Ascending aorta (tissue), 2 donors: ENCODE results near the gene PHLDB2. TPM values are rescaled to one million over a fixed set of nuclear protein-coding genes. Genes with fewer than 3 reads are reported as not detected.

Experiments used
- DNase-seq, 2 donors: peaks; one replicate each; pipeline ENCODE4 v3.0.0-alpha.2; 2019; ENCODE audit warnings: low spot score in 2 of 2
- H3K27ac ChIP-seq, 2 donors: fragments of 200-600 bp; sonication (generic); one replicate each; pipeline ENCODE4 v1.5.1; 2016 to 2017; ENCODE audit warnings: mild to moderate bottlenecking in 1 of 2
- H3K27me3 ChIP-seq: fragments of 200-600 bp; sonication (generic); one replicate; pipeline ENCODE4 v1.5.1; 2017
- H3K36me3 ChIP-seq, 2 donors: fragments of 200-600 bp; sonication (generic); one replicate each; pipeline ENCODE4 v1.5.1; 2016
- H3K4me1 ChIP-seq, 2 donors: fragments of 200-600 bp; sonication (generic); one replicate each; pipeline ENCODE4 v1.5.1; 2016 to 2017; ENCODE audit warnings: mild to moderate bottlenecking in 1 of 2
- H3K4me3 ChIP-seq, 2 donors: fragments of 200-600 bp; sonication (generic); one replicate each; pipeline ENCODE4 v1.5.1; 2016 to 2017; ENCODE audit warnings: mild to moderate bottlenecking in 1 of 2
- H3K9me3 ChIP-seq, 2 donors: fragments of 200-600 bp; sonication (generic); one replicate each; pipeline ENCODE4 v1.5.1; 2016
- intact Hi-C: fragments of 100-400 bp; cut with DNase I; formaldehyde crosslinking; loops from one replicate; pipeline ENCODE4 v1.15.1; 2023
- total RNA-seq: library from RNA; depleted of rRNA; stranded (reverse); fragments of >200 nt; gene quantifications from one replicate; pipeline ENCODE4 v1.1.0, GENCODE V29; 2016
- TF ChIP-seq, protein P1 (sequence below), 3 experiments: fragments of 200-600 bp in 2 of 3; fragments of 450-650 bp in 1 of 3; sonication (generic) in 2 of 3; IDR thresholded peaks; one replicate each; pipeline ENCODE4 v1.5.1; 2016 to 2019; ENCODE audit warnings: antibody characterized with exemption in 3 of 3, mild to moderate bottlenecking in 1 of 3, moderate library complexity in 1 of 3

The PHLDB2 gene
- total RNA-seq, 1 donor from 2014 or later, result 58.6 TPM

DNA sequence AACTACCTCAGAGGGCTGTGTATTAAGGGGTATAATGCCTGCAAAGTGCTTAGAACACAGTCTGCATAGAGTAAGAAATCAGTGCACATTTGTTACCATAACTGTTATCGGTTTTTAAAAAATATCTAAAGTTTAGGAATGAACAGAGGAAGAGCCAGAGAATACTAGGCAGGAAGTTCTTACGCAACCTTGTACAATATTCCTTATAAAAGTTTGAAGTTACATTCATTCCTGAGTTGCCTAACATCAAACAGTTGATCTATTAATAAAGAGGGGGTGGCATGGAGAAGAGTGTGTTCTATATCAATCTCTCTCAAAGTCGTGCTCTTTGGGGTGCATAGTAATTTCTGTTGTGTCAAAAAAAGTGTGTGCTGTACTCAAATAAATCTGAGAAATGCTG, 22.0 kb upstream of the PHLDB2 start:
- no peak for DNase-seq
- TF ChIP-seq, protein P1, sequence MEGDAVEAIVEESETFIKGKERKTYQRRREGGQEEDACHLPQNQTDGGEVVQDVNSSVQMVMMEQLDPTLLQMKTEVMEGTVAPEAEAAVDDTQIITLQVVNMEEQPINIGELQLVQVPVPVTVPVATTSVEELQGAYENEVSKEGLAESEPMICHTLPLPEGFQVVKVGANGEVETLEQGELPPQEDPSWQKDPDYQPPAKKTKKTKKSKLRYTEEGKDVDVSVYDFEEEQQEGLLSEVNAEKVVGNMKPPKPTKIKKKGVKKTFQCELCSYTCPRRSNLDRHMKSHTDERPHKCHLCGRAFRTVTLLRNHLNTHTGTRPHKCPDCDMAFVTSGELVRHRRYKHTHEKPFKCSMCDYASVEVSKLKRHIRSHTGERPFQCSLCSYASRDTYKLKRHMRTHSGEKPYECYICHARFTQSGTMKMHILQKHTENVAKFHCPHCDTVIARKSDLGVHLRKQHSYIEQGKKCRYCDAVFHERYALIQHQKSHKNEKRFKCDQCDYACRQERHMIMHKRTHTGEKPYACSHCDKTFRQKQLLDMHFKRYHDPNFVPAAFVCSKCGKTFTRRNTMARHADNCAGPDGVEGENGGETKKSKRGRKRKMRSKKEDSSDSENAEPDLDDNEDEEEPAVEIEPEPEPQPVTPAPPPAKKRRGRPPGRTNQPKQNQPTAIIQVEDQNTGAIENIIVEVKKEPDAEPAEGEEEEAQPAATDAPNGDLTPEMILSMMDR (IDR thresholded peaks at IDR 0.05), result no peak
- intact Hi-C loops, result no loop called here
- Histone ChIP-seq H3K4me1 (no peaks in the 10 kb centered on the region), H3K36me3 (no peaks in the 10 kb centered on the region), H3K4me3 (no peak overlapping the region), H3K27me3 (no peaks in the 10 kb centered on the region), H3K27ac (no peak overlapping the region), H3K9me3 (no peaks in the 10 kb centered on the region)

DNA sequence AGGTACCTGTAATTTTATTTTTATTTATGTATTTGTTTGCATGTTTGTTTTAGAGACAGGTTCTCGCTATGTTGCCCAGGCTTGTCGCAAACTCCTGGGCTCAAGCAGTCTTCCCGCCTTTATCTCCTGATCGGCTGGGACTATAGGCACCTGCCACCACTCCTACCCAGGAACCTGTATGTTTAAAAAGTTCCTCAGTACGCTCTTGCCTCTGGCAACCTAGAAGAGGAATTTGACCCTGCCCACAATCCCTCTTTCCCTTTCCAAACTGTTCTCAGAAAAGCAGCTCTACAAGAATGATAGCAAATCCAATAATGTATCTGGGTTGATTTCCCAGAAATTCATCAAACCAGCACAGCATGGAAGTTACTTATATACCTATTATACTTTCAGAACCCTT, 20.9 kb upstream of the PHLDB2 start:
- DNase-seq, result no peak
- Histone ChIP-seq H3K4me3 (no peak overlapping the region), H3K27me3 (no peaks in the 10 kb centered on the region), H3K4me1 (no peaks in the 10 kb centered on the region), H3K36me3 (no peaks in the 10 kb centered on the region), H3K9me3 (no peaks in the 10 kb centered on the region), H3K27ac (no peak overlapping the region)
- intact Hi-C loops, result no loop called here
- TF ChIP-seq, protein P1 (IDR thresholded peaks at IDR 0.05), result no peak

DNA sequence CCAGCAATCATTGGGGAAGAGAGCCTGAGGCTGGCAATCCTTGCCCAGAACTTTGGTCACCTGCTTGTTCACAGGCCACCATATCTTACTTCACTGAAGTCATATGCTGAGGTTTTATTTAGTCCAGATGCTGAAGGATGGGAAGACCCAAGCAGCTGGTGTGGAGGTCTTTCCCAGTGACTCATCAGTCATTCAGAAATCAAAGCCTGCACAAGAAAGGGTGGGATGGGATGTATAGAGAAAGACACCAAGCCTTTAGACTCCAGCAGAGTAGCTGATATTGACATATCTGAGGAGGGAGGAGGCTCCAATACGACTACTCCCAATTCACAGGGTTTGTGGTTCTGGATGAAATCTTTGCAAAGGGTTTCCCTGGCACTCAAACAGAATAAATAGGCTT, 13.0 kb upstream of the PHLDB2 start:
- TF ChIP-seq, protein P1 (IDR thresholded peaks at IDR 0.05), result no peak
- H3K36me3 ChIP-seq, result no peaks in the 10 kb centered on the region
- no peaks in the 10 kb centered on the region for H3K27me3 ChIP-seq
- H3K9me3 ChIP-seq, result no peaks in the 10 kb centered on the region
- H3K4me3 ChIP-seq, result no peak overlapping the region
- H3K4me1 ChIP-seq, result no peaks in the 10 kb centered on the region
- intact Hi-C loops, result no loop called here
- no peak overlapping the region for H3K27ac ChIP-seq
- no peak for DNase-seq

DNA sequence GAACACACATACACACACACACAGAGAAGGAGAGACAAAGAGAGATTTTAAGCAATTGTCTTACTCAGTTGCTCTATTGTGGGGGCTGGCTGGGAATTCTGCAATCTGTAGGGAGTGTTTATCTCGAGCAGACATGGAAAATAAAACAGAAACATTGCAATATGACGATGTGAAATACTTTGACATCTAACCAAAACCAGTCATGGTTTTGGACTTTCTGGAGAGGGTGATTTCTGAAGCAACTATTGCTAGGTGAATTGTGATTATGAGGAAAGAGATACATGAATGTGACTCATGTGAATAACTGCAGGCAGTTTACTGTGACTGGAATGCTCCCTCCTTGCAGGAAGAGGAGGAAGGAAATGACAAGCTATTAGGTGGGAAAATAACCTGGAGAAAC, 12.3 kb upstream of the PHLDB2 start:
- no peak for DNase-seq
- Histone ChIP-seq H3K4me1 (peaks cover 0 to 2% of the 10 kb centered on the region in 2 donors), H3K27me3 (no peaks in the 10 kb centered on the region), H3K9me3 (no peaks in the 10 kb centered on the region), H3K4me3 (no peak overlapping the region), H3K36me3 (no peaks in the 10 kb centered on the region), H3K27ac (no peak overlapping the region)
- intact Hi-C loops, result no loop called here
- TF ChIP-seq, protein P1 (IDR thresholded peaks at IDR 0.05), result no peak

DNA sequence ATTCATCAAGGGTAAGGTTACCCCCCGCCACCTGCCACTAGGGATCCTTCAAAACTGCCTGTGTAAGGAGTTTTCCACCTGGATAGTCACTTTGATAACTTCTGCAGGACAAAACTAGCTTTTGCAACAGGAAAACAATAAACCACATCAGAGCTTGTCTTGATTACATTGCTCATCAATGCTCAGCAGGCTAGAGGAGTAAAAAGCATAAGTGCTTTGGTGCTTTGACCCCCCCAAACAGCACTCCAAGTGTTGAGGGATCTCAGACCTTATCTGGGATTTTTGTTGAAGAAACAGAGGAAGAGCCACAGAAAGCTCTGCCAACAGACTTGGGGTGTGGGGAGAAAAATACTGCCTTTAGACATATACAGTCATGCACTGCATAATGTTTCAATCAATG, 10.8 kb upstream of the PHLDB2 start:
- DNase-seq, result no peak
- Histone ChIP-seq H3K9me3 (no peaks in the 10 kb centered on the region), H3K27ac (no peak overlapping the region), H3K27me3 (no peaks in the 10 kb centered on the region), H3K4me1 (peaks cover 0 to 9% of the 10 kb centered on the region in 2 donors), H3K4me3 (no peak overlapping the region), H3K36me3 (no peaks in the 10 kb centered on the region)
- TF ChIP-seq, protein P1 (IDR thresholded peaks at IDR 0.05), result no peak
- intact Hi-C loops, result no loop called here

DNA sequence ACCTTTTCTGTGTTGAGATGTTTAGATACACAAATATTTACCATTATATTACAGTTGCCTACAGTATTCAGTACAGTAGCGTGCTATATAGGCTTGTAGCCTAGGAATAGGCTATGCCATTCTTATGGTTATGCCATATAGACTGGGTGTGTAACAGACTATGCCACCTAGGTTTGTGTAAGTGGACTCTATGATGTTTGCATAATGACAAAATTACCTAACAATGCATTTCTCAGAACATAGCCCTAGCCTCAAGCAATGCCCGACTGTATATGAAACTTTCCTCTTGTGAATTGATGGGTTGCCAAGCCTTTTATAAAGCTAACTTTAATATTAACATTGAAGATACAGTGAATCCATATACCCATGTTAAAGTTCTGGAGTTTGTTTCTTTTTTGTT, 10.3 kb upstream of the PHLDB2 start:
- intact Hi-C loops, result no loop called here
- no peak for DNase-seq
- Histone ChIP-seq H3K4me1 (peaks cover 0 to 9% of the 10 kb centered on the region in 2 donors), H3K9me3 (no peaks in the 10 kb centered on the region), H3K4me3 (no peak overlapping the region), H3K27me3 (no peaks in the 10 kb centered on the region), H3K27ac (no peak overlapping the region), H3K36me3 (no peaks in the 10 kb centered on the region)
- TF ChIP-seq, protein P1 (IDR thresholded peaks at IDR 0.05), result no peak
